Right hindlimb (tissue), 1 donor: ENCODE measurements around the gene OR5T2.
"Not testable (repeated sequence)": the region's sequence is repeated elsewhere in the genome, so short reads cannot be mapped to it uniquely, and the experiment has no call there.

Experiments
- DNase-seq: peaks from one replicate; pipeline ENCODE4 v3.0.0-alpha.2; 2018

The OR5T2 gene

DNA sequence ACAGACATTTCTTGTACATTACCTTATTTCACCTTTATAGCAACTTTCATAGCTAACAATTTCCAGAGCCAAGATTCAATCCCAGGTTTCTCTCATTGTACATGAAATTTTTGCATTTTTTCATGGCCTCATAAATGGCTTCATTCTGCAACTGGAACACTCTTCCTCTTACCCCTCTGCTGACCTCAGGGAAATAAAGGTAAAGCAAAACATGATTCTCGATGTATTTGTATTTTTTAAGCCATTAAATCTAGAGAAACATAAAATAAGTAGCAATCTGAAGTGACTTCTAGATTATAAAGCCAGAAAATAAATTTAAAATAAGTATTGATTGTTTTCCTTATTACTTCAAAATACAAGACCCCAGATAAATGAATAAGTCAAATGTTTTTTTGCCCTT is at the start of gene OR5T2:
TSS of gene OR5T2 (minus strand) at position 101 of the 400 bp plus-strand sequence. CDS start 1,193 bp downstream, outside the sequence.
- no peak for DNase-seq

DNA sequence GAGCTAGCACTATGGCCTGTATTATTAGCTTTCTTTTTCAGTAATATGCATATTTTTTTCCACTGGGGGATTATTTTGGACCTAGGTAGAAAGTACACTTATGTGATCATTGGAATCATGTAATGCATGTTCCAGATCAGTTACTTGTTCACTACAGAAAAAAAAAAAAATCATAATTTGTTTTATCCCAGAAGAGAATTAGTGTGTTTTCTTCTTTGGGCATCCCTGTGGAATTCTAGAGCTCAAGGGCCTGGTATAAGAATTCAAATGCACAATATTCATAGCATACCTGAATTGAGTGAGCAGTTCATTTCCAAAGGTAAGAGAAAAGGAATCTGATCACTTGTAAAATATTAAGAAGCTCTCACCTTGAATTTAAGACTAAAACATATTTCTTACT is 39.8 kb upstream of the OR5T2 start, which contains the start of gene OR5T1:
TSS of gene OR5T1 (plus strand) at position 301 of the 400 bp plus-strand sequence. CDS start 1,485 bp downstream, outside the sequence.
- no peak for DNase-seq

DNA sequence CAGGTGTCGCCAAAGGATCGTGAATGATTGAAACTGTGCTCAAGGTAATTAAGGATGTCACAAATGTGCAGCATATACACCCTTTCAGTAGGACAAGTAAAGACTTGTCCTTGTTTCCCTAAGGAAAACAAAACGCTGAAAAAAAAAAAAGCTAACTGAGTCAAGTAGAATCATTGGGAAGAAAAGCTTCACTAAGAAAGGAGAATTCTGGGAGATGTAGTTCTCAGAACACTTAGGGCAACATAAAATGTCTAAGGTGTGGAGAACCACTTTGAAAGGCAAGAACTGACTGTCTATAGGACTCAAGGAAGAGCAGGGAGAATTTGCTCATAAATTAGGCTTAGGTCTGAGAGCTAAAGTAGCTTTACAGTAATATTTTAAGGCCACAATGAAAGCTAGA is 37.0 kb upstream of the OR5T2 start:
- no peak for DNase-seq

DNA sequence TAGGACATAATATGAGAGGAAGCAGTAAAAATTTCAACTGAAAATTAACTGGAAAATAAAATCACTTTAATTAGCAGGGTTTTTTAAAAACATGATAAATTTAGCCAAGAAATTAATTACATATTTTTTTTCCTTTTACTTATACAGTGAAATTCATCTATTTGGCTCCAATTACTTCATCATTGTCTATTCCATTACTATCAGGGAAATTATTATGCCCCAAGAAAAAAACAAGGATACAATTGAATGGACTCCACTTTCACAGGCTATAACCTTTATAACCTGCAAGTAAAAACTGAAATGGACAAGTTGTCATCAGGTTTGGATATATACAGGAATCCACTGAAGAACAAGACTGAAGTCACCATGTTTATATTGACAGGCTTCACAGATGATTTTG is 17.9 kb upstream of the OR5T2 start, which contains the start of gene OR5T3:
TSS of gene OR5T3 (plus strand) at position 301 of the 400 bp plus-strand sequence. CDS start at position 301, 0 bp downstream.
- DNase-seq = no peak

DNA sequence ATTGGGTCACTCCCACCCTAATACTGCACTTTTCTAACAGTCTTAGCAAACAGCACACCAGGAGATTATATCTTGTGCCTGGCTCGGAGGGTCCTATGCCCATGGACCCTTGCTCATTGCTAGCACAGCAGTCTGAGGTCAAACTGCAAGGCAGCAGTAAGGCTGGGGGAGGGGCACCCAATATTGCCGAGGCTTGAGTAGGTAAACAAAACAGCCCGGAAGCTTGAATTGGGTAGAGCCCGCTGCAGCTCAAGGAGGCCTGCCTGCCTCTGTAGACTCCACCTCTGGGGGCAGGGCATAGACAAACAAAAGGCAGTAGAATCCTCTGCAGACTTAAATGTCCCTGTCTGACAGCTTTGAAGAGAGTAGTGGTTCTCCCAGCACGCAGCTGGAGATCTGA is 14.3 kb downstream of the OR5T2 start:
- not testable (repeated sequence) for DNase-seq

DNA sequence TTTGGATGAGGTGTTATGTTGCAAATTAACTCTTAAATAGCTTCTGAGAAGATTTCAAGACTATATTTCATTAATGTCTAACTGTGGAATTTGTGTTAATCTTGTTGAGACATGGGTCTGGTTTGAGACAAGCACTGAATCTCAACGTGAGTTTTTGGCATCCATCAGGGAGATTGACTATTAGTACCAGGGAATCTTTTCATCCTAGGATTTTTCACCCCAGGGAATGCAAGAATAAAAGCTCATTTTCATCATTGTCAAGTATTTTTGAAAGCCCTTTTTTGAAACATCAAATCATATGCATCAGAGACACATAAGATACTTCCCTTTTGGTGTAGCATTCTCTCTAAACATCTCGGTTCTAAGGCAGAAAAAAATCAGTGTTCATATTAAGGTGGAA is 19.5 kb downstream of the OR5T2 start:
- DNase-seq = no peak

DNA sequence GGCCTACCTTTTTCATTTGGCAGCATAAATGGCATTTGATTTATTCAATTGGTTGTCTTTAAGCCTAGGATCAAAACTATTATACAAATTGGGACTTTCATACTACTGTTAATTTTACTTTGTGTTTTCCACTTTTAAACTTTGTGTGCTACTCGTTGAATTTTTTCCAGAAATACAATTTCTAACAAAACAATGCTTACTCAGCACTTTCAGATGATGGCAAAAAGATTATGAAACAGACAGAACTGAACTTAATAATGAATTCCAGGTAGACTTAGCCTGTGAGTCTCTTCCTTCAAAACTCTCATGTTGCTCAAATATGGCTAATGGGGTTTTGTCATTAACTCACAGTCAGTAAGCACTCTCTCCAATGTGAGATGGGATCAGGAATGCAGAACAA is 26.3 kb downstream of the OR5T2 start:
- DNase-seq = no peak

DNA sequence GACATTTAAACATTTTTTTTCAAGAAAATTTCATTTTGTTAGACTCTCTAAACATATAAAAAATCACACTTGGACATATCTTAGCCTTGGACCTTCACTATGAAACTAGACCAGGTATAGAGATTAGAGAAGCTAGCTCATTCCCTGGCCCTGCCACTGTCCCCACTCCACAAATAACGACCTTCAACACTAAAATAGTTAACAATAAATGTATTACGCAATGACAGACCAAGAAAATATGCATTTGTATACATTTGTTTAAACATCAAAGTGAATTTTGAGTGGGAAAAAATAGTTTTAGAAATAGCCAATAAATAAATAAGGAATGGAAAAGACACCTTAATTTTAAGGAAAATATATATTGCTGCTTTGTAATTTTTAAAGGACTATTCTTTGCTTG is 36.7 kb downstream of the OR5T2 start:
- DNase-seq = no peak

DNA sequence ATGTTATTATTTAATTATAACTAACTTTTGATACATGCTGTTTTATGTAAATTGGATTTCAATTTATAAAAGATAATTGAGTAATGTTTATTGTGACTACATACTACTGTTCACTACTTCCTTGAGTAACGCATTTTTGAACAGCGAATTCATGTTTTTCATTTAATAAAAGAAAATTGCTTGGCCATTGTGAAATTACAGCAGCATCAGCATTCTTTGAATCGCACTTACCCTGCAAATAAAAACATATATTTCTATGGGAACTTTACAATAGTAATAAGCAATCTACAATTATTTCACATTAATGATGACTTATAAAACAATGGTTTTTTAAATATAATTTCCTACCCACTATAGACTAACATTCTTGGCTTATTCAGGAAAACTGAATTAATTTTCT is 37.4 kb downstream of the OR5T2 start:
- DNase-seq = no peak

DNA sequence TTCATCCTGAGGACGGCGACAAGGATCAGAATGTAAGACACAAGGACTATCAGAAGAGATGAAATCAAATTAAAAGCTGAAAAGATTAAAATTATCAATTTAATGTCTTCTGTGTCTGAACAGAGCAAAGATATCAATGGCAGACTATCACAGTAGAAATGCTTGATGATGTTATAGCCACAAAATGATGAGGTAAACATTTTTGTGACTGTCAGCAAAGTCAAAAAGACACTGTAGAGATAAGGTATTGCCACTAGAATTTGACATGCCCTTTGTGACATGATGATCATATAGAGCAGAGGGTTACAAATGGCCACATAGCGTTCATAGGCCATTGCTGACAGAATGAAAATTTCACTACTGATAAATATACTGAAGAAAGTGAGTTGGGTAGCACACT is 45.5 kb downstream of the OR5T2 start:
- DNase-seq = no peak

DNA sequence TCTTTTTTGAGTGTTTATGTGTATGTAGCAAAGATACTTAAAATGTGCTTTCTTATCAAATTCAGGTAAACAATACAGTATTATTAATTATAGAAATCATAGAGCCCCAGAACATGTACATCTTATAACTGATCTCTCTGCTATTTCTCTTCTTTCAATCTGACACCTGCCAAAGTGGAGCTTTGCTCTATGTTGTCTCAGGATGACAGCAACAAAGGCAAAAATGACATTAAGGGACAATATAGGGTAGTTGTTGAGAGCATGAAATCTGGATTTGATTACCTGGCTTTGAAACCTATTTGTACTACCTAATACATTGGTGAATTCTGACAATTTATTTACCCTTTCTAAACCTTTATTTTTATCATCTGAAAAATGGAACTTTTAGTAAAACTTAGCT is 50.6 kb downstream of the OR5T2 start:
- no peak for DNase-seq
